WTC11 (cell line): ENCODE results near the gene ENTPD8.

Experiments
- CREB1 ChIP-seq: sonication (generic); formaldehyde crosslinking; IDR thresholded peaks from 2 replicates; pipeline ENCODE4 v1.8.0; 2023; ENCODE audit warnings: mild to moderate bottlenecking, missing genetic modification reagents
- JUN ChIP-seq: sonication (generic); formaldehyde crosslinking; IDR thresholded peaks from 2 replicates; pipeline ENCODE4 v1.8.0; 2023; ENCODE audit warnings: mild to moderate bottlenecking, missing genetic modification reagents
- NFYB ChIP-seq: sonication (generic); formaldehyde crosslinking; conservative IDR thresholded peaks from 2 replicates; pipeline ENCODE4 v1.8.0; 2022; ENCODE audit warnings: low read depth, missing genetic modification reagents
- ZNF263 ChIP-seq: sonication (generic); formaldehyde crosslinking; IDR thresholded peaks from 2 replicates; pipeline ENCODE4 v1.8.1; 2022; ENCODE audit warnings: low read depth, mild to moderate bottlenecking, moderate library complexity, missing genetic modification reagents
- TF ChIP-seq, protein P1 (sequence below): fragments of 200-600 bp; IDR thresholded peaks from 2 replicates; pipeline ENCODE4 v1.8.0; 2022; ENCODE audit warnings: antibody characterized with exemption
- TF ChIP-seq, protein P2 (sequence below): sonication (generic); formaldehyde crosslinking; IDR thresholded peaks from 2 replicates; pipeline ENCODE4 v1.8.1; 2023; ENCODE audit warnings: mild to moderate bottlenecking, missing genetic modification reagents
- TF ChIP-seq, protein P3 (sequence below): sonication (generic); formaldehyde crosslinking; IDR thresholded peaks from 2 replicates; pipeline ENCODE4 v1.8.0; 2022; ENCODE audit warnings: missing genetic modification reagents

DNA sequence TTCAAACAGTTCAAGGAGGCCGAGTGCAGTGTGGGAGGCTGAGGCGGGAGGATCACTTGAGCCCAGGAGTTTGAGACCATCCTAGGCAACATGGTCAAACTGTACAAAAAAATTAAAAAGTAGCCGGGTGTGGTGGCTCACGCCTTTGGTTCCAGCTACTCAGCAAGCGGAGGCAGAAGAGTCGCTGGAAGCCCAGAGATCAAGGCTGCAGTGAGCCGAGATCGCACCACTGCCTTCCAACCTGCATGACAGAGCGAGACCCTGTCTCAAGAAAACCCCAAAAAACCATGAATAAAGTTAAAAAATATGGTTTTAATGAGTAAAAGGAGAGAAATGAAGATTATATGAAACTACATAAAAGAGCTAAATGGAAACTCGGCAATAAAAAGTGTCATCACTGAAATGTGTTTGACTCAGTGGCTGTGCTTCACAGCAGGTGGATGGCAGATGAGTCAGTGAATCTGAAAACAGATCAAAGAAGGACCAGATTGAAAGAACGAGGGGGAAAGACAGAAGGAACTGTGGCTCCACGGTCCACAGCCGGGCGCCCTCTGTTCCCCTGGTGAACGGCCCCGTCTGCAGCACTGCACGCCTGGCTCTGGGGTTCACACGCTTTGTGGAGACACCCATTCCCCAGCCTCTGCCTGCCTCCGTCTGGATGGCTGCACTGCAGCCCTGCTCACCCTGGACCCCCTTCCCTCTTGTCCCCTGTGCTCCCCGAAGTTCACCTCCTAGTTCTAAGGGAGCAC lies 43.3 kb downstream of the ENTPD8 start:
- TF ChIP-seq, protein P1, sequence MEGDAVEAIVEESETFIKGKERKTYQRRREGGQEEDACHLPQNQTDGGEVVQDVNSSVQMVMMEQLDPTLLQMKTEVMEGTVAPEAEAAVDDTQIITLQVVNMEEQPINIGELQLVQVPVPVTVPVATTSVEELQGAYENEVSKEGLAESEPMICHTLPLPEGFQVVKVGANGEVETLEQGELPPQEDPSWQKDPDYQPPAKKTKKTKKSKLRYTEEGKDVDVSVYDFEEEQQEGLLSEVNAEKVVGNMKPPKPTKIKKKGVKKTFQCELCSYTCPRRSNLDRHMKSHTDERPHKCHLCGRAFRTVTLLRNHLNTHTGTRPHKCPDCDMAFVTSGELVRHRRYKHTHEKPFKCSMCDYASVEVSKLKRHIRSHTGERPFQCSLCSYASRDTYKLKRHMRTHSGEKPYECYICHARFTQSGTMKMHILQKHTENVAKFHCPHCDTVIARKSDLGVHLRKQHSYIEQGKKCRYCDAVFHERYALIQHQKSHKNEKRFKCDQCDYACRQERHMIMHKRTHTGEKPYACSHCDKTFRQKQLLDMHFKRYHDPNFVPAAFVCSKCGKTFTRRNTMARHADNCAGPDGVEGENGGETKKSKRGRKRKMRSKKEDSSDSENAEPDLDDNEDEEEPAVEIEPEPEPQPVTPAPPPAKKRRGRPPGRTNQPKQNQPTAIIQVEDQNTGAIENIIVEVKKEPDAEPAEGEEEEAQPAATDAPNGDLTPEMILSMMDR, result no peak
- TF ChIP-seq, protein P2, sequence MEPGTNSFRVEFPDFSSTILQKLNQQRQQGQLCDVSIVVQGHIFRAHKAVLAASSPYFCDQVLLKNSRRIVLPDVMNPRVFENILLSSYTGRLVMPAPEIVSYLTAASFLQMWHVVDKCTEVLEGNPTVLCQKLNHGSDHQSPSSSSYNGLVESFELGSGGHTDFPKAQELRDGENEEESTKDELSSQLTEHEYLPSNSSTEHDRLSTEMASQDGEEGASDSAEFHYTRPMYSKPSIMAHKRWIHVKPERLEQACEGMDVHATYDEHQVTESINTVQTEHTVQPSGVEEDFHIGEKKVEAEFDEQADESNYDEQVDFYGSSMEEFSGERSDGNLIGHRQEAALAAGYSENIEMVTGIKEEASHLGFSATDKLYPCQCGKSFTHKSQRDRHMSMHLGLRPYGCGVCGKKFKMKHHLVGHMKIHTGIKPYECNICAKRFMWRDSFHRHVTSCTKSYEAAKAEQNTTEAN (CRISPR knock-in tag), result no peak
- TF ChIP-seq NFYB (CRISPR knock-in tag) (no peak), CREB1 (CRISPR knock-in tag) (no peak), JUN (CRISPR knock-in tag) (no peak), ZNF263 (no peak)
- TF ChIP-seq, protein P3, sequence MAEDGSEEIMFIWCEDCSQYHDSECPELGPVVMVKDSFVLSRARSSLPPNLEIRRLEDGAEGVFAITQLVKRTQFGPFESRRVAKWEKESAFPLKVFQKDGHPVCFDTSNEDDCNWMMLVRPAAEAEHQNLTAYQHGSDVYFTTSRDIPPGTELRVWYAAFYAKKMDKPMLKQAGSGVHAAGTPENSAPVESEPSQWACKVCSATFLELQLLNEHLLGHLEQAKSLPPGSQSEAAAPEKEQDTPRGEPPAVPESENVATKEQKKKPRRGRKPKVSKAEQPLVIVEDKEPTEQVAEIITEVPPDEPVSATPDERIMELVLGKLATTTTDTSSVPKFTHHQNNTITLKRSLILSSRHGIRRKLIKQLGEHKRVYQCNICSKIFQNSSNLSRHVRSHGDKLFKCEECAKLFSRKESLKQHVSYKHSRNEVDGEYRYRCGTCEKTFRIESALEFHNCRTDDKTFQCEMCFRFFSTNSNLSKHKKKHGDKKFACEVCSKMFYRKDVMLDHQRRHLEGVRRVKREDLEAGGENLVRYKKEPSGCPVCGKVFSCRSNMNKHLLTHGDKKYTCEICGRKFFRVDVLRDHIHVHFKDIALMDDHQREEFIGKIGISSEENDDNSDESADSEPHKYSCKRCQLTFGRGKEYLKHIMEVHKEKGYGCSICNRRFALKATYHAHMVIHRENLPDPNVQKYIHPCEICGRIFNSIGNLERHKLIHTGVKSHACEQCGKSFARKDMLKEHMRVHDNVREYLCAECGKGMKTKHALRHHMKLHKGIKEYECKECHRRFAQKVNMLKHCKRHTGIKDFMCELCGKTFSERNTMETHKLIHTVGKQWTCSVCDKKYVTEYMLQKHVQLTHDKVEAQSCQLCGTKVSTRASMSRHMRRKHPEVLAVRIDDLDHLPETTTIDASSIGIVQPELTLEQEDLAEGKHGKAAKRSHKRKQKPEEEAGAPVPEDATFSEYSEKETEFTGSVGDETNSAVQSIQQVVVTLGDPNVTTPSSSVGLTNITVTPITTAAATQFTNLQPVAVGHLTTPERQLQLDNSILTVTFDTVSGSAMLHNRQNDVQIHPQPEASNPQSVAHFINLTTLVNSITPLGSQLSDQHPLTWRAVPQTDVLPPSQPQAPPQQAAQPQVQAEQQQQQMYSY (CRISPR knock-in tag), result no peak
